Neural cell (in vitro differentiated cells): Measurements from ENCODE around the gene MYL12A. TPM values are rescaled to one million over a fixed set of nuclear protein-coding genes. Genes with fewer than 3 reads are reported as not detected.

Source experiments
- H2AFZ ChIP-seq: fragments of 200-600, 300-800 bp; sonication (generic), shearing (Covaris generic); 2 replicates; pipeline ENCODE4 v1.6.0; 2014; ENCODE audit warnings: low read depth, mild to moderate bottlenecking, antibody characterized with exemption, low read length, moderate library complexity
- H3F3A ChIP-seq: fragments of 200-600 bp; shearing (Covaris generic); 2 replicates; pipeline ENCODE4 v1.6.1; 2016; ENCODE audit warnings: mild to moderate bottlenecking, moderate library complexity, mixed read lengths, antibody characterized with exemption, low read length; ENCODE audit not compliant: insufficient read depth, poor library complexity, severe bottlenecking
- H3K27ac ChIP-seq: fragments of 200-600, 300-800 bp; sonication (generic), shearing (Covaris generic); 2 replicates; pipeline ENCODE4 v1.5.1; 2014; ENCODE audit warnings: mild to moderate bottlenecking, low read length, moderate library complexity
- H3K27me3 ChIP-seq: fragments of 300-800, 200-600 bp; sonication (generic), shearing (Covaris generic); 2 replicates; pipeline ENCODE4 v1.6.0; 2014; ENCODE audit warnings: mild to moderate bottlenecking, low read depth, low read length, moderate library complexity; ENCODE audit not compliant: insufficient read depth
- H3K36me3 ChIP-seq: fragments of 300-800, 200-600 bp; sonication (generic), shearing (Covaris generic); 2 replicates; pipeline ENCODE4 v1.5.1; 2014; ENCODE audit warnings: mild to moderate bottlenecking, antibody characterized with exemption, low read length, moderate library complexity; ENCODE audit not compliant: insufficient read depth
- H3K4me2 ChIP-seq: fragments of 300-800, 200-600 bp; sonication (generic), shearing (Covaris generic); 2 replicates; pipeline ENCODE4 v1.6.0; 2014; ENCODE audit warnings: mild to moderate bottlenecking, low read length
- H3K4me3 ChIP-seq: fragments of 300-800, 200-600 bp; sonication (generic), shearing (Covaris generic); 2 replicates; pipeline ENCODE4 v1.5.1; 2014; ENCODE audit warnings: mild to moderate bottlenecking, low read length, moderate library complexity
- H3K79me2 ChIP-seq: fragments of 200-600 bp; shearing (Covaris generic); replicated peaks from 2 replicates; pipeline ENCODE4 v1.6.0; 2014; ENCODE audit warnings: mild to moderate bottlenecking, low read length, moderate library complexity; ENCODE audit not compliant: insufficient read depth
- H3K9ac ChIP-seq: fragments of 300-800, 200-600 bp; sonication (generic), shearing (Covaris generic); 2 replicates; pipeline ENCODE4 v1.6.1; 2016; ENCODE audit warnings: mild to moderate bottlenecking, low read length, mixed read lengths
- H3K9me2 ChIP-seq: fragments of 200-600 bp; shearing (Covaris generic); 2 replicates; pipeline ENCODE4 v1.6.1; 2016; ENCODE audit warnings: mild to moderate bottlenecking, low read length, mixed read lengths; ENCODE audit not compliant: insufficient read depth
- H3K9me3 ChIP-seq: fragments of 200-600, 300-800 bp; sonication (generic), shearing (Covaris generic); 2 replicates; pipeline ENCODE4 v1.6.1; 2016; ENCODE audit warnings: mild to moderate bottlenecking, mixed run types, low read length, moderate library complexity, mixed read lengths
- H4K20me1 ChIP-seq: fragments of 200-600 bp; shearing (Covaris generic); 2 replicates; pipeline ENCODE4 v1.6.1; 2016; ENCODE audit warnings: mild to moderate bottlenecking, mixed run types; ENCODE audit not compliant: insufficient read depth
- EP300 ChIP-seq: fragments of 450-650 bp; conservative IDR thresholded peaks from 2 replicates; pipeline ENCODE4 v1.6.1; 2014; ENCODE audit warnings: antibody characterized with exemption, mild to moderate bottlenecking, moderate library complexity; ENCODE audit not compliant: poor library complexity, severe bottlenecking
- EZH2 ChIP-seq: fragments of 200-600, 300-800 bp; shearing (Covaris generic), sonication (generic); IDR thresholded peaks from 2 replicates; pipeline ENCODE4 v1.6.1; 2014; ENCODE audit warnings: antibody characterized with exemption, low read length, borderline replicate concordance, mild to moderate bottlenecking; ENCODE audit not compliant: insufficient read depth, poor library complexity, severe bottlenecking
- MXI1 ChIP-seq: fragments of 450-650 bp; conservative IDR thresholded peaks from 2 replicates; pipeline ENCODE4 v1.6.1; 2014; ENCODE audit warnings: antibody characterized with exemption, mild to moderate bottlenecking; ENCODE audit not compliant: poor library complexity, severe bottlenecking
- POLR2AphosphoS5 ChIP-seq: IDR thresholded peaks from 2 replicates; pipeline ENCODE4 v1.6.1; 2012
- RAD21 ChIP-seq: fragments of 450-650 bp; conservative IDR thresholded peaks from 2 replicates; pipeline ENCODE4 v1.6.1; 2014; ENCODE audit warnings: antibody characterized with exemption, mild to moderate bottlenecking, moderate library complexity
- SMC3 ChIP-seq: fragments of 450-650 bp; conservative IDR thresholded peaks from 2 replicates; pipeline ENCODE4 v1.6.1; 2014; ENCODE audit warnings: antibody characterized with exemption, mild to moderate bottlenecking, moderate library complexity; ENCODE audit not compliant: poor library complexity
- TAF1 ChIP-seq: IDR thresholded peaks from 2 replicates; pipeline ENCODE4 v1.6.1; 2012; ENCODE audit warnings: low read depth
- polyA plus RNA-seq: library from polyadenylated mRNA; depleted of rRNA; stranded (reverse); fragments of >200 nt; gene quantifications from 2 replicates; pipeline ENCODE4 v1.2.3, GENCODE V29; 2014
- TF ChIP-seq, protein P1 (sequence below): IDR thresholded peaks from 2 replicates; pipeline ENCODE4 v1.6.1; 2012; ENCODE audit warnings: borderline replicate concordance
- TF ChIP-seq, protein P2 (sequence below): fragments of 450-650 bp; IDR thresholded peaks from 2 replicates; pipeline ENCODE4 v1.5.1; 2014; ENCODE audit warnings: antibody characterized with exemption, mild to moderate bottlenecking, moderate library complexity; ENCODE audit not compliant: poor library complexity, severe bottlenecking

Gene MYL12A
- polyA plus RNA-seq, 1 donor from 2014 or later, result 62.7 TPM

GRCh38 chr18:3218819-3219218 is 28.8 kb upstream of the MYL12A start:
- Histone ChIP-seq H3K9me3 (no peaks in the 10 kb centered on the region), H3K4me2 (no peak overlapping the region), H3F3A (no peaks in the 10 kb centered on the region), H3K27me3 (no peaks in the 10 kb centered on the region), H2AFZ (no peak overlapping the region), H3K4me3 (no peak overlapping the region), H3K9me2 (no peaks in the 10 kb centered on the region), H3K79me2 (no peaks in the 10 kb centered on the region), H4K20me1 (no peaks in the 10 kb centered on the region), H3K36me3 (no peaks in the 10 kb centered on the region), H3K27ac (no peak overlapping the region), H3K9ac (no peak overlapping the region)
- TF ChIP-seq, protein P1, sequence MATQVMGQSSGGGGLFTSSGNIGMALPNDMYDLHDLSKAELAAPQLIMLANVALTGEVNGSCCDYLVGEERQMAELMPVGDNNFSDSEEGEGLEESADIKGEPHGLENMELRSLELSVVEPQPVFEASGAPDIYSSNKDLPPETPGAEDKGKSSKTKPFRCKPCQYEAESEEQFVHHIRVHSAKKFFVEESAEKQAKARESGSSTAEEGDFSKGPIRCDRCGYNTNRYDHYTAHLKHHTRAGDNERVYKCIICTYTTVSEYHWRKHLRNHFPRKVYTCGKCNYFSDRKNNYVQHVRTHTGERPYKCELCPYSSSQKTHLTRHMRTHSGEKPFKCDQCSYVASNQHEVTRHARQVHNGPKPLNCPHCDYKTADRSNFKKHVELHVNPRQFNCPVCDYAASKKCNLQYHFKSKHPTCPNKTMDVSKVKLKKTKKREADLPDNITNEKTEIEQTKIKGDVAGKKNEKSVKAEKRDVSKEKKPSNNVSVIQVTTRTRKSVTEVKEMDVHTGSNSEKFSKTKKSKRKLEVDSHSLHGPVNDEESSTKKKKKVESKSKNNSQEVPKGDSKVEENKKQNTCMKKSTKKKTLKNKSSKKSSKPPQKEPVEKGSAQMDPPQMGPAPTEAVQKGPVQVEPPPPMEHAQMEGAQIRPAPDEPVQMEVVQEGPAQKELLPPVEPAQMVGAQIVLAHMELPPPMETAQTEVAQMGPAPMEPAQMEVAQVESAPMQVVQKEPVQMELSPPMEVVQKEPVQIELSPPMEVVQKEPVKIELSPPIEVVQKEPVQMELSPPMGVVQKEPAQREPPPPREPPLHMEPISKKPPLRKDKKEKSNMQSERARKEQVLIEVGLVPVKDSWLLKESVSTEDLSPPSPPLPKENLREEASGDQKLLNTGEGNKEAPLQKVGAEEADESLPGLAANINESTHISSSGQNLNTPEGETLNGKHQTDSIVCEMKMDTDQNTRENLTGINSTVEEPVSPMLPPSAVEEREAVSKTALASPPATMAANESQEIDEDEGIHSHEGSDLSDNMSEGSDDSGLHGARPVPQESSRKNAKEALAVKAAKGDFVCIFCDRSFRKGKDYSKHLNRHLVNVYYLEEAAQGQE, result no peak
- no peak for TF ChIP-seq EP300
- TF ChIP-seq, protein P2, sequence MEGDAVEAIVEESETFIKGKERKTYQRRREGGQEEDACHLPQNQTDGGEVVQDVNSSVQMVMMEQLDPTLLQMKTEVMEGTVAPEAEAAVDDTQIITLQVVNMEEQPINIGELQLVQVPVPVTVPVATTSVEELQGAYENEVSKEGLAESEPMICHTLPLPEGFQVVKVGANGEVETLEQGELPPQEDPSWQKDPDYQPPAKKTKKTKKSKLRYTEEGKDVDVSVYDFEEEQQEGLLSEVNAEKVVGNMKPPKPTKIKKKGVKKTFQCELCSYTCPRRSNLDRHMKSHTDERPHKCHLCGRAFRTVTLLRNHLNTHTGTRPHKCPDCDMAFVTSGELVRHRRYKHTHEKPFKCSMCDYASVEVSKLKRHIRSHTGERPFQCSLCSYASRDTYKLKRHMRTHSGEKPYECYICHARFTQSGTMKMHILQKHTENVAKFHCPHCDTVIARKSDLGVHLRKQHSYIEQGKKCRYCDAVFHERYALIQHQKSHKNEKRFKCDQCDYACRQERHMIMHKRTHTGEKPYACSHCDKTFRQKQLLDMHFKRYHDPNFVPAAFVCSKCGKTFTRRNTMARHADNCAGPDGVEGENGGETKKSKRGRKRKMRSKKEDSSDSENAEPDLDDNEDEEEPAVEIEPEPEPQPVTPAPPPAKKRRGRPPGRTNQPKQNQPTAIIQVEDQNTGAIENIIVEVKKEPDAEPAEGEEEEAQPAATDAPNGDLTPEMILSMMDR, result no peak
- no peak for TF ChIP-seq TAF1
- TF ChIP-seq RAD21, result no peak
- no peak for TF ChIP-seq SMC3
- TF ChIP-seq POLR2AphosphoS5, result no peak
- TF ChIP-seq EZH2, result no peak
- no peak for TF ChIP-seq MXI1

- H3K4me2 ChIP-seq, result no peak overlapping the region
- H3K27ac ChIP-seq, result no peak overlapping the region
- no peak overlapping the region for H2AFZ ChIP-seq
- TF ChIP-seq, protein P2, result no peak
- TF ChIP-seq, protein P1, result no peak
- no peak for TF ChIP-seq MXI1
- no peak overlapping the region for H3K9ac ChIP-seq
- H4K20me1 ChIP-seq, result no peaks in the 10 kb centered on the region
- no peaks in the 10 kb centered on the region for H3K36me3 ChIP-seq
- H3K79me2 ChIP-seq, result no peaks in the 10 kb centered on the region
- H3F3A ChIP-seq, result no peaks in the 10 kb centered on the region
- no peaks in the 10 kb centered on the region for H3K9me2 ChIP-seq
- H3K4me3 ChIP-seq, result no peak overlapping the region
- no peaks in the 10 kb centered on the region for H3K27me3 ChIP-seq
- H3K9me3 ChIP-seq, result no peaks in the 10 kb centered on the region
Observed at GRCh38 chr18:3219241-3219630, 28.4 kb upstream of the MYL12A start.
